Stimulated activated naive CD8-positive, alpha-beta T cell treated with anti-CD3 and anti-CD28 coated beads, Interleukin-15, Interleukin-2, amounts not matched to agents 100 ng/mL and 50 ng/mL, for 24 hours (primary cell): ENCODE measurements around the gene SLC2A5.
"Not testable (repeated sequence)": the region's sequence is repeated elsewhere in the genome, so short reads cannot be mapped to it uniquely, and the experiment has no call there.

Experiments used
- H3K27ac Mint-ChIP-seq: one replicate; pipeline ENCODE4 v1.8.0; 2021; ENCODE audit warnings: mild to moderate bottlenecking, mixed read lengths
- H3K27me3 Mint-ChIP-seq: one replicate; pipeline ENCODE4 v1.8.0; 2021; ENCODE audit warnings: mixed read lengths
- H3K36me3 Mint-ChIP-seq: one replicate; pipeline ENCODE4 v1.8.0; 2021; ENCODE audit warnings: low read depth, mixed read lengths
- H3K4me1 Mint-ChIP-seq: one replicate; pipeline ENCODE4 v1.8.0; 2021; ENCODE audit warnings: low read depth, mixed read lengths
- H3K4me3 Mint-ChIP-seq: one replicate; pipeline ENCODE4 v1.8.0; 2021; ENCODE audit warnings: mild to moderate bottlenecking, mixed read lengths
- H3K9me3 Mint-ChIP-seq: one replicate; pipeline ENCODE4 v1.8.0; 2021; ENCODE audit warnings: mixed read lengths

Gene SLC2A5

GRCh38 chr1:9039761-9040658, 29.4 kb downstream of the SLC2A5 start:
- Mint-ChIP-seq H3K9me3 (peaks cover 10% of the 10 kb centered on the region), H3K36me3 (peaks cover 5% of the 10 kb centered on the region), H3K27me3 (no peaks in the 10 kb centered on the region), H3K4me1 (peaks cover 5% of the 10 kb centered on the region), H3K27ac (no peak overlapping the region), H3K4me3 (no peak overlapping the region)

GRCh38 chr1:9038881-9039760, 30.3 kb downstream of the SLC2A5 start:
- Mint-ChIP-seq H3K4me3 (no peak overlapping the region), H3K9me3 (peaks cover 15% of the 10 kb centered on the region), H3K27ac (no peak overlapping the region), H3K4me1 (peaks cover 5% of the 10 kb centered on the region), H3K36me3 (peaks cover 5% of the 10 kb centered on the region), H3K27me3 (no peaks in the 10 kb centered on the region)

- H3K9me3 Mint-ChIP-seq = peaks cover 15% of the 10 kb centered on the region
Measured at GRCh38 chr1:9038338-9038650, 31.1 kb downstream of the SLC2A5 start.

GRCh38 chr1:9037476-9038337, 31.7 kb downstream of the SLC2A5 start:
- peaks cover 15% of the 10 kb centered on the region for H3K9me3 Mint-ChIP-seq
- H3K4me3 Mint-ChIP-seq = no peak overlapping the region
- H3K4me1 Mint-ChIP-seq = peaks cover 5% of the 10 kb centered on the region
- no peak overlapping the region for H3K27ac Mint-ChIP-seq
- peaks cover 5% of the 10 kb centered on the region for H3K36me3 Mint-ChIP-seq
- no peaks in the 10 kb centered on the region for H3K27me3 Mint-ChIP-seq

More at GRCh38 chr1:9038338-9038650, 31.1 kb downstream of the SLC2A5 start:
- Mint-ChIP-seq H3K4me1 (peaks cover 5% of the 10 kb centered on the region), H3K36me3 (peaks cover 5% of the 10 kb centered on the region), H3K27ac (no peak overlapping the region), H3K4me3 (no peak overlapping the region), H3K27me3 (no peaks in the 10 kb centered on the region)

- Mint-ChIP-seq H3K4me1 (peaks cover 5% of the 10 kb centered on the region), H3K27ac (no peak overlapping the region), H3K36me3 (peaks cover 5% of the 10 kb centered on the region), H3K4me3 (no peak overlapping the region), H3K9me3 (peaks cover 19% of the 10 kb centered on the region), H3K27me3 (no peaks in the 10 kb centered on the region)
Measured at GRCh38 chr1:9035226-9035625, 34.2 kb downstream of the SLC2A5 start.

- Mint-ChIP-seq H3K4me1 (peaks cover 5% of the 10 kb centered on the region), H3K4me3 (no peak overlapping the region), H3K27me3 (no peaks in the 10 kb centered on the region), H3K27ac (no peak overlapping the region), H3K36me3 (peaks cover 5% of the 10 kb centered on the region), H3K9me3 (peaks cover 19% of the 10 kb centered on the region)
Measured at GRCh38 chr1:9033363-9033762, 36.1 kb downstream of the SLC2A5 start.

- Mint-ChIP-seq H3K27ac (no peak overlapping the region), H3K9me3 (peaks cover 19% of the 10 kb centered on the region), H3K4me3 (no peak overlapping the region), H3K27me3 (no peaks in the 10 kb centered on the region), H3K36me3 (peaks cover 5% of the 10 kb centered on the region), H3K4me1 (no peaks in the 10 kb centered on the region)
Measured at GRCh38 chr1:9031484-9032259, 37.8 kb downstream of the SLC2A5 start.

GRCh38 chr1:9031077-9031476, 38.4 kb downstream of the SLC2A5 start:
- H3K4me1 Mint-ChIP-seq, H3K36me3 Mint-ChIP-seq, H3K27me3 Mint-ChIP-seq, H3K4me3 Mint-ChIP-seq, H3K27ac Mint-ChIP-seq: not testable (repeated sequence)
- peaks cover 19% of the 10 kb centered on the region for H3K9me3 Mint-ChIP-seq

- Mint-ChIP-seq H3K4me3 (no peak overlapping the region), H3K27ac (no peak overlapping the region), H3K36me3 (no peaks in the 10 kb centered on the region), H3K4me1 (no peaks in the 10 kb centered on the region), H3K9me3 (peaks cover 3% of the 10 kb centered on the region), H3K27me3 (no peaks in the 10 kb centered on the region)
Measured at GRCh38 chr1:9028921-9029705, 40.3 kb downstream of the SLC2A5 start.

- H3K9me3 Mint-ChIP-seq = peaks cover 3% of the 10 kb centered on the region
Measured at GRCh38 chr1:9027307-9027706, 42.1 kb downstream of the SLC2A5 start.

GRCh38 chr1:9025449-9025848, 44.0 kb downstream of the SLC2A5 start:
- peaks cover 4% of the 10 kb centered on the region for H3K27me3 Mint-ChIP-seq
- no peaks in the 10 kb centered on the region for H3K36me3 Mint-ChIP-seq
- no peaks in the 10 kb centered on the region for H3K4me1 Mint-ChIP-seq
- no peaks in the 10 kb centered on the region for H3K9me3 Mint-ChIP-seq
- H3K27ac Mint-ChIP-seq = no peak overlapping the region
- no peak overlapping the region for H3K4me3 Mint-ChIP-seq

More at GRCh38 chr1:9027307-9027706, 42.1 kb downstream of the SLC2A5 start:
- no peak overlapping the region for H3K4me3 Mint-ChIP-seq
- no peaks in the 10 kb centered on the region for H3K36me3 Mint-ChIP-seq
- H3K4me1 Mint-ChIP-seq = no peaks in the 10 kb centered on the region
- H3K27ac Mint-ChIP-seq = no peak overlapping the region
- no peaks in the 10 kb centered on the region for H3K27me3 Mint-ChIP-seq

- H3K4me3 Mint-ChIP-seq = no peak overlapping the region
- no peak overlapping the region for H3K27ac Mint-ChIP-seq
- no peaks in the 10 kb centered on the region for H3K9me3 Mint-ChIP-seq
- peaks cover 6% of the 10 kb centered on the region for H3K27me3 Mint-ChIP-seq
- no peaks in the 10 kb centered on the region for H3K36me3 Mint-ChIP-seq
- H3K4me1 Mint-ChIP-seq = no peaks in the 10 kb centered on the region
Measured at GRCh38 chr1:9024837-9025236, 44.6 kb downstream of the SLC2A5 start.

GRCh38 chr1:9022773-9023172, 46.7 kb downstream of the SLC2A5 start:
- Mint-ChIP-seq H3K9me3 (no peaks in the 10 kb centered on the region), H3K27ac (no peak overlapping the region), H3K4me3 (no peak overlapping the region), H3K27me3 (peaks cover 8% of the 10 kb centered on the region), H3K36me3 (no peaks in the 10 kb centered on the region), H3K4me1 (no peaks in the 10 kb centered on the region)
